Skeletal muscle satellite cell (primary cell): ENCODE data around the gene IRX4.

Experiments used
- H3K27me3 ChIP-seq: 2 replicates; pipeline ENCODE4 v1.7.0; 2013; ENCODE audit warnings: low read length; ENCODE audit not compliant: control insufficient read depth, insufficient read depth
- H3K36me3 ChIP-seq: 2 replicates; pipeline ENCODE4 v1.7.0; 2013; ENCODE audit warnings: mild to moderate bottlenecking, control low read depth, low read length; ENCODE audit not compliant: insufficient read depth
- H3K4me1 ChIP-seq: 2 replicates; pipeline ENCODE4 v1.7.0; 2013; ENCODE audit warnings: low read length; ENCODE audit not compliant: control insufficient read depth, insufficient read depth
- H3K4me2 ChIP-seq: 2 replicates; pipeline ENCODE4 v1.7.0; 2013; ENCODE audit warnings: mild to moderate bottlenecking, low read length
- H3K4me3 ChIP-seq: 2 replicates; pipeline ENCODE4 v1.7.0; 2013; ENCODE audit warnings: low read length
- H3K9ac ChIP-seq: 2 replicates; pipeline ENCODE4 v1.7.0; 2013; ENCODE audit warnings: mild to moderate bottlenecking, low read depth, low read length, moderate library complexity
- H3K9me3 ChIP-seq: replicated peaks from 2 replicates; pipeline ENCODE4 v1.7.0; 2013; ENCODE audit warnings: mild to moderate bottlenecking, control low read depth, low read length

The IRX4 gene

GRCh38 chr5:1896602-1897376 is 14.1 kb upstream of the IRX4 start:
- Histone ChIP-seq H3K9me3 (no peaks in the 10 kb centered on the region), H3K4me3 (no peak overlapping the region), H3K27me3 (peaks cover 20% of the 10 kb centered on the region), H3K36me3 (no peaks in the 10 kb centered on the region), H3K4me2 (no peak overlapping the region), H3K4me1 (no peaks in the 10 kb centered on the region), H3K9ac (no peak overlapping the region)

- Histone ChIP-seq H3K9ac (no peak overlapping the region), H3K27me3 (peaks cover 24% of the 10 kb centered on the region), H3K4me1 (no peaks in the 10 kb centered on the region), H3K4me2 (no peak overlapping the region), H3K9me3 (no peaks in the 10 kb centered on the region), H3K4me3 (no peak overlapping the region), H3K36me3 (no peaks in the 10 kb centered on the region)
Observed at GRCh38 chr5:1895739-1896420, 13.2 kb upstream of the IRX4 start.

- Histone ChIP-seq H3K36me3 (no peaks in the 10 kb centered on the region), H3K27me3 (peaks cover 19% of the 10 kb centered on the region), H3K4me2 (no peak overlapping the region), H3K4me1 (no peaks in the 10 kb centered on the region), H3K9me3 (no peaks in the 10 kb centered on the region), H3K9ac (no peak overlapping the region), H3K4me3 (no peak overlapping the region)
Observed at GRCh38 chr5:1894243-1894642, 11.5 kb upstream of the IRX4 start.

- Histone ChIP-seq H3K27me3 (peaks cover 19% of the 10 kb centered on the region), H3K9me3 (no peaks in the 10 kb centered on the region), H3K4me2 (no peak overlapping the region), H3K4me3 (no peak overlapping the region), H3K9ac (no peak overlapping the region), H3K4me1 (no peaks in the 10 kb centered on the region), H3K36me3 (no peaks in the 10 kb centered on the region)
Observed at GRCh38 chr5:1893754-1894153, 11.0 kb upstream of the IRX4 start.

- H3K4me1 ChIP-seq, result no peaks in the 10 kb centered on the region
- no peak overlapping the region for H3K9ac ChIP-seq
- H3K36me3 ChIP-seq, result no peaks in the 10 kb centered on the region
- no peak overlapping the region for H3K4me2 ChIP-seq
- H3K9me3 ChIP-seq, result no peaks in the 10 kb centered on the region
- H3K27me3 ChIP-seq, result peaks cover 23% of the 10 kb centered on the region
- no peak overlapping the region for H3K4me3 ChIP-seq
Observed at GRCh38 chr5:1892685-1893445, 10.1 kb upstream of the IRX4 start.

GRCh38 chr5:1892211-1892610 is 9.5 kb upstream of the IRX4 start:
- Histone ChIP-seq H3K4me3 (no peak overlapping the region), H3K9me3 (no peaks in the 10 kb centered on the region), H3K36me3 (no peaks in the 10 kb centered on the region), H3K4me1 (no peaks in the 10 kb centered on the region), H3K27me3 (peaks cover 25% of the 10 kb centered on the region), H3K4me2 (no peak overlapping the region), H3K9ac (no peak overlapping the region)

GRCh38 chr5:1891391-1891790 is 8.7 kb upstream of the IRX4 start:
- Histone ChIP-seq H3K4me2 (no peak overlapping the region), H3K9ac (no peak overlapping the region), H3K36me3 (no peaks in the 10 kb centered on the region), H3K9me3 (no peaks in the 10 kb centered on the region), H3K4me1 (no peaks in the 10 kb centered on the region), H3K27me3 (peaks cover 26% of the 10 kb centered on the region), H3K4me3 (no peak overlapping the region)

- H3K4me3 ChIP-seq, result no peak overlapping the region
- H3K36me3 ChIP-seq, result no peaks in the 10 kb centered on the region
- no peaks in the 10 kb centered on the region for H3K9me3 ChIP-seq
- H3K4me1 ChIP-seq, result no peaks in the 10 kb centered on the region
- H3K4me2 ChIP-seq, result no peak overlapping the region
- no peak overlapping the region for H3K9ac ChIP-seq
- peaks cover 18% of the 10 kb centered on the region for H3K27me3 ChIP-seq
Observed at GRCh38 chr5:1890296-1890695, 7.6 kb upstream of the IRX4 start.

- Histone ChIP-seq H3K4me2 (no peak overlapping the region), H3K9me3 (no peaks in the 10 kb centered on the region), H3K9ac (no peak overlapping the region), H3K27me3 (peaks cover 18% of the 10 kb centered on the region), H3K36me3 (no peaks in the 10 kb centered on the region), H3K4me1 (no peaks in the 10 kb centered on the region), H3K4me3 (no peak overlapping the region)
Observed at GRCh38 chr5:1889321-1890065, 6.8 kb upstream of the IRX4 start.

GRCh38 chr5:1888541-1889251 is 6.0 kb upstream of the IRX4 start:
- Histone ChIP-seq H3K36me3 (no peaks in the 10 kb centered on the region), H3K4me1 (no peaks in the 10 kb centered on the region), H3K27me3 (peaks cover 24% of the 10 kb centered on the region), H3K4me3 (no peak overlapping the region), H3K9ac (no peak overlapping the region), H3K9me3 (no peaks in the 10 kb centered on the region), H3K4me2 (no peak overlapping the region)
